HCT116 (cell line): ENCODE results near the gene EML3.

Source experiments
- CEBPB ChIP-seq: IDR thresholded peaks from 2 replicates; pipeline ENCODE4 v1.6.1; 2012; ENCODE audit warnings: low read depth
- CTCF ChIP-seq, 3 experiments: fragments of 200-600 bp in 1 of 3; sonication (generic) in 1 of 3; IDR thresholded peaks in 2 of 3; conservative IDR thresholded peaks in 1 of 3; 2 replicates each; pipeline ENCODE4 v1.5.1; 2012 to 2017; ENCODE audit warnings: low read depth in 2 of 3, low read length in 2 of 3, antibody characterized with exemption in 1 of 3, borderline replicate concordance in 1 of 3, control low read depth in 1 of 3, mild to moderate bottlenecking in 1 of 3, mixed read lengths in 1 of 3, mixed run types in 1 of 3, moderate library complexity in 1 of 3; ENCODE audit not compliant: insufficient read depth in 1 of 3
- EZH2 ChIP-seq: fragments of 200-600 bp; sonication (generic); IDR thresholded peaks from 2 replicates; pipeline ENCODE4 v1.6.1; 2017; ENCODE audit warnings: antibody characterized with exemption, mixed run types
- EZH2phosphoT487 ChIP-seq: fragments of 200-600 bp; IDR thresholded peaks from 2 replicates; pipeline ENCODE4 v1.6.1; 2018; ENCODE audit warnings: antibody characterized with exemption, borderline replicate concordance
- FOSL1 ChIP-seq: IDR thresholded peaks from 2 replicates; pipeline ENCODE4 v1.6.1; 2012; ENCODE audit warnings: low read depth
- JUND ChIP-seq: IDR thresholded peaks from 2 replicates; pipeline ENCODE4 v1.6.1; 2012
- POLR2A ChIP-seq: IDR thresholded peaks from 2 replicates; pipeline ENCODE4 v1.7.0; 2011; ENCODE audit warnings: borderline replicate concordance; ENCODE audit not compliant: insufficient read depth, insufficient read length; ENCODE audit errors: extremely low read depth
- POLR2AphosphoS5 ChIP-seq: IDR thresholded peaks from 2 replicates; pipeline ENCODE4 v1.6.1; 2011; ENCODE audit warnings: mild to moderate bottlenecking, low read depth, low read length, moderate library complexity
- RAD21 ChIP-seq: IDR thresholded peaks from 2 replicates; pipeline ENCODE4 v1.6.1; 2012; ENCODE audit warnings: low read depth, mild to moderate bottlenecking
- SIN3A ChIP-seq: IDR thresholded peaks from 2 replicates; pipeline ENCODE4 v1.6.1; 2012; ENCODE audit warnings: low read depth
- YY1 ChIP-seq: IDR thresholded peaks from 2 replicates; pipeline ENCODE4 v1.6.1; 2011; ENCODE audit warnings: low read length, low read depth, moderate library complexity, mild to moderate bottlenecking; ENCODE audit not compliant: insufficient replicate concordance; ENCODE audit errors: extremely low read depth
- ZNF274 ChIP-seq: fragments of 200-500 bp; sonication (Bioruptor generic); IDR thresholded peaks from 2 replicates; pipeline ENCODE4 v1.6.1; 2014; ENCODE audit warnings: mild to moderate bottlenecking, low read depth, low read length, inconsistent platforms
- TF ChIP-seq, protein P1 (sequence below): IDR thresholded peaks from 2 replicates; pipeline ENCODE4 v1.6.1; 2012; ENCODE audit warnings: low read depth
- TF ChIP-seq, protein P2 (sequence below): IDR thresholded peaks from 2 replicates; pipeline ENCODE4 v1.6.1; 2012

DNA sequence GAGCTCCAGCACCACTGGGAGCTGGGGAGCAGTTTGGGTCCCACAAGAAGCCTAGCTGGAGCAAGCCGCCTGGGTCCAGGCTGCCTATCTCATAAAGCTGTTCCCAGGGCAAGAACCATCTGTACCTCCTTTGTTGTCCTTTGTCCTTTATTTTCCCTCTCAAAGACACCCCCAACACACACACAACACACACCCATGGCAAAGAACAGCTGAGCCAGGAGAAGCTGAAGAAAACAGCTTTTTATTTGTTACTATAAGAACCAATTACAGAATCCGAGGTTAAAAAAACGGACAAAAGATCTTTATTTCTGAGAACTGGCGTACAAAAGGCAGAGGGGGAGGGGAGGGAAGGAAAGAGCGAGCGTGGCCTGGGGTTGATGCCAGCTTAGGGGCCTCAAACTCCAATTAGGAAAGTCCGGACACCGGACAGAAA, 19.6 kb downstream of the EML3 start:
- no peak for TF ChIP-seq EZH2
- TF ChIP-seq CTCF (IDR thresholded peaks at IDR 0.05 in 2 of 3, conservative IDR thresholded peaks at IDR 0.05 in 1 of 3; ENCODE audit: borderline replicate concordance in 1 of 3, insufficient read depth in 1 of 3, low read depth in 2 of 3, low read length in 2 of 3), result no peak
- no peak for TF ChIP-seq POLR2AphosphoS5
- no peak for TF ChIP-seq POLR2A
- no peak for TF ChIP-seq EZH2phosphoT487
- TF ChIP-seq, protein P1, sequence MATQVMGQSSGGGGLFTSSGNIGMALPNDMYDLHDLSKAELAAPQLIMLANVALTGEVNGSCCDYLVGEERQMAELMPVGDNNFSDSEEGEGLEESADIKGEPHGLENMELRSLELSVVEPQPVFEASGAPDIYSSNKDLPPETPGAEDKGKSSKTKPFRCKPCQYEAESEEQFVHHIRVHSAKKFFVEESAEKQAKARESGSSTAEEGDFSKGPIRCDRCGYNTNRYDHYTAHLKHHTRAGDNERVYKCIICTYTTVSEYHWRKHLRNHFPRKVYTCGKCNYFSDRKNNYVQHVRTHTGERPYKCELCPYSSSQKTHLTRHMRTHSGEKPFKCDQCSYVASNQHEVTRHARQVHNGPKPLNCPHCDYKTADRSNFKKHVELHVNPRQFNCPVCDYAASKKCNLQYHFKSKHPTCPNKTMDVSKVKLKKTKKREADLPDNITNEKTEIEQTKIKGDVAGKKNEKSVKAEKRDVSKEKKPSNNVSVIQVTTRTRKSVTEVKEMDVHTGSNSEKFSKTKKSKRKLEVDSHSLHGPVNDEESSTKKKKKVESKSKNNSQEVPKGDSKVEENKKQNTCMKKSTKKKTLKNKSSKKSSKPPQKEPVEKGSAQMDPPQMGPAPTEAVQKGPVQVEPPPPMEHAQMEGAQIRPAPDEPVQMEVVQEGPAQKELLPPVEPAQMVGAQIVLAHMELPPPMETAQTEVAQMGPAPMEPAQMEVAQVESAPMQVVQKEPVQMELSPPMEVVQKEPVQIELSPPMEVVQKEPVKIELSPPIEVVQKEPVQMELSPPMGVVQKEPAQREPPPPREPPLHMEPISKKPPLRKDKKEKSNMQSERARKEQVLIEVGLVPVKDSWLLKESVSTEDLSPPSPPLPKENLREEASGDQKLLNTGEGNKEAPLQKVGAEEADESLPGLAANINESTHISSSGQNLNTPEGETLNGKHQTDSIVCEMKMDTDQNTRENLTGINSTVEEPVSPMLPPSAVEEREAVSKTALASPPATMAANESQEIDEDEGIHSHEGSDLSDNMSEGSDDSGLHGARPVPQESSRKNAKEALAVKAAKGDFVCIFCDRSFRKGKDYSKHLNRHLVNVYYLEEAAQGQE, result no peak
- no peak for TF ChIP-seq RAD21
- no peak for TF ChIP-seq ZNF274
- TF ChIP-seq CEBPB, result no peak
- TF ChIP-seq JUND, result no peak
- no peak for TF ChIP-seq YY1
- no peak for TF ChIP-seq FOSL1
- TF ChIP-seq, protein P2, sequence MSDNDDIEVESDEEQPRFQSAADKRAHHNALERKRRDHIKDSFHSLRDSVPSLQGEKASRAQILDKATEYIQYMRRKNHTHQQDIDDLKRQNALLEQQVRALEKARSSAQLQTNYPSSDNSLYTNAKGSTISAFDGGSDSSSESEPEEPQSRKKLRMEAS, result no peak
- TF ChIP-seq SIN3A, result no peak
